MG63 (cell line): Measurements from ENCODE around the gene YPEL1. TPM values are rescaled to one million over a fixed set of nuclear protein-coding genes. Genes with fewer than 3 reads are reported as not detected.
A peak's percentile ranks its signal among the peaks of the same experiment; 100 is the strongest.
"Not testable (repeated sequence)": the region's sequence is repeated elsewhere in the genome, so short reads cannot be mapped to it uniquely, and the experiment has no call there.

ENCODE experiments used
- DNase-seq: peaks from one replicate; pipeline ENCODE4 v3.0.0-alpha.2; 2020
- H3K27me3 ChIP-seq: fragments of 250-450 bp; sonication (Bioruptor Pico); 2 replicates; pipeline ENCODE4 v1.5.1; 2020; ENCODE audit warnings: mild to moderate bottlenecking, moderate library complexity
- H3K36me3 ChIP-seq: fragments of 250-450 bp; sonication (Bioruptor Pico); 2 replicates; pipeline ENCODE4 v1.5.1; 2020; ENCODE audit warnings: mild to moderate bottlenecking, moderate library complexity
- H3K4me3 ChIP-seq: fragments of 250-450 bp; sonication (Bioruptor Pico); 2 replicates; pipeline ENCODE4 v1.5.1; 2020; ENCODE audit warnings: mild to moderate bottlenecking, moderate library complexity
- H3K9me3 ChIP-seq: fragments of 250-450 bp; sonication (Bioruptor Pico); 2 replicates; pipeline ENCODE4 v1.5.1; 2020; ENCODE audit warnings: mild to moderate bottlenecking, moderate library complexity
- total RNA-seq: library from RNA; depleted of rRNA; stranded (reverse); fragments of >200 nt; shearing (Covaris generic); gene quantifications from 2 replicates; pipeline ENCODE4 v1.2.3, GENCODE V29; 2014; ENCODE audit warnings: low replicate concordance

The YPEL1 gene
- total RNA-seq, 1 experiment from 2014 or later, result 0.07 TPM

DNA sequence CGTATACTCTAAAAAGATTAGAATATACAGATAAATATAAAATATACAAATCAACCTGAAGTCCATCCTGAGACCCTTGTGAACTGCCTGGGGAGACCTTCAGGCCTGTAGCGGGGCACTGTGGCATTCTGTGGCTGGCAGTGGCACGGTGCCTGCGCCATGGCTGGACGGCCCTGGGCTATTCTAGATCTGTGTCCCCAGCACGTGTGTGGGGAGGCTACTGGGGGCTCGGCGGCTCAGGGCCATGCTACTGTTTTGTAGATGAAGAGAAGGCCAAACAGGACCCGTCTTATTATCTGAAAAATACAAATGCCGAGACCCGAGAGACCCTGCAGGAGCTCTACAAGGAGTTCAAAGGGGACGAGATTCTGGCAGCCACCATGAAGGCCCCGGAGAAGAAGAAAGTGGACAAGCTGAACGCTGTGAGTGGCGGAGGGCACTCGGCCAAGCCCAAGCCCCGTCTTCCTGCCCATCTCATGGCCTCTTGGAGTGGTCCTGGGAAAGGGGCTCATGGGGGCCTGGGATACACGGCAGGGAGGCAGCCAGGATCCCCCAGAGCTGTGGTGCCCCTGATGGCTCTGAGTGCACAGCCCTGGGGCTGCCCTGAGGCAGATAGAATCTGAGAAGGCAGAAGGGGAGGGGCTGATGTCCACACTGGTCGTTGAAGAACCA lies 51.0 kb downstream of the YPEL1 start:
- H3K36me3 ChIP-seq, result peaks cover 8% of the 10 kb centered on the region; the same call in 1 of the 2 replicates
- DNase-seq, result no peak
- H3K4me3 ChIP-seq, result no peak overlapping the region
- no peaks in the 10 kb centered on the region for H3K9me3 ChIP-seq
- no peaks in the 10 kb centered on the region for H3K27me3 ChIP-seq

DNA sequence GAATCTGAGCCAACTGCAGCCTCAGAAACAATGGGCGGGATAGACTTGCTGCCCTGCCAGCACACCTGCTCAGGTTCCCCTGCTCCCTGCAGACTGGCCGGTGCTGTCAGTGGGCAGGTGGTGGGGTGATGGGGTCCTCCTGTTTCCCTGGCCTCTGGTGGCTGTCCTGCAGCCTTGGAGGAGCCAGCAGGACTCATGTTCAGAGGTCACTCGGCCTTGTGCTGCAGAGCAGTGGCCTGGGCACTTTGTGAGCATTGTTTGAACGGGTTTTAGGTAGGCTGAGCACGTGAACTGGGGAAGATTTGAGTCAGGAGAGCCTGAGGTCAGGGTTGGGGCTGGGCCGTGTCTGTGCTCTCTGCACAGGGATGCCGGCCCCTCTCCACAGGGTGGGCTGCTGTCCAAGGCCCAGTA lies 52.2 kb downstream of the YPEL1 start:
- Histone ChIP-seq H3K4me3 (no peak overlapping the region), H3K36me3 (peaks cover 6% of the 10 kb centered on the region; the same call in 1 of the 2 replicates), H3K27me3 (no peaks in the 10 kb centered on the region), H3K9me3 (no peaks in the 10 kb centered on the region)
- DNase-seq, result no peak

DNA sequence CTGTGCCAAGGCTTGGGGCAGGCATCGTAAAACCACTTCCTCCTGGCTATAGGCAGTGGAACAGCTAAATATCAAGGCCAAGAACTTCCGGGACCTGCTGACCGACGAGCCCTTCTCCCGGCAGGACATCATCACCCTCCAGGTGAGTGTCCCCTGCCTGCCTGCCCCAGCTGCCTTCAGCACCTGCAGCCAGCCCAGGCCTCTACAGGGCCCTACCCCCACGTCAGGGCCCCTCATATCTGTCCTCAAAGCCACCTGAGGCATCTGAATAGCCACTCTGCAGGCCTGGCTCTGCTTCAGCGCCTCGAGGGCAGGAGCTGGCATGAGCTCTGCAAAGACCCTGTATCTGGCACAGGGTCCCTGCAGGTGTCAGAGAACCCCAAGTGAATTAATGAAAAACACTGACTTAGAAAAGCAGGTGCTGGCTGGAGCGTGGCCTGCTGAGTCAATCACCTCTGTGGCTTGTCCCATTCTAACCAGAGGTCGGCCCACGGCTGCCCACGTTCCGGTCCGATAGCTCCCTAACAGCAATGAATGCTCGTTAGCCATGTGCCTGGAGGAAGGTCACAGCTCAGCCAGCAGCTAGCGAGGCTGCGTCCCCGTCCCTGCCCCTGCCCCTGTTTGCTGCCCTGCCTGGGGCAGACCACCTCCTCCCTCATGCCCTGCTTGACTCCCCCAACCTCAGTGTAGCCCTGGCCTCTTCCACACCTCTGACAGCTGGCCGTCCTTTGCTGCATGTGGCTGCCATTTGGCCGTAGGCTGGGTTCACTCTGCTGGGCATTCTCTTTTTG lies 53.0 kb downstream of the YPEL1 start:
- Histone ChIP-seq H3K27me3 (no peaks in the 10 kb centered on the region), H3K4me3 (no peak overlapping the region), H3K9me3 (no peaks in the 10 kb centered on the region), H3K36me3 (peaks cover 6% of the 10 kb centered on the region; the same call in 1 of the 2 replicates)
- no peak for DNase-seq

DNA sequence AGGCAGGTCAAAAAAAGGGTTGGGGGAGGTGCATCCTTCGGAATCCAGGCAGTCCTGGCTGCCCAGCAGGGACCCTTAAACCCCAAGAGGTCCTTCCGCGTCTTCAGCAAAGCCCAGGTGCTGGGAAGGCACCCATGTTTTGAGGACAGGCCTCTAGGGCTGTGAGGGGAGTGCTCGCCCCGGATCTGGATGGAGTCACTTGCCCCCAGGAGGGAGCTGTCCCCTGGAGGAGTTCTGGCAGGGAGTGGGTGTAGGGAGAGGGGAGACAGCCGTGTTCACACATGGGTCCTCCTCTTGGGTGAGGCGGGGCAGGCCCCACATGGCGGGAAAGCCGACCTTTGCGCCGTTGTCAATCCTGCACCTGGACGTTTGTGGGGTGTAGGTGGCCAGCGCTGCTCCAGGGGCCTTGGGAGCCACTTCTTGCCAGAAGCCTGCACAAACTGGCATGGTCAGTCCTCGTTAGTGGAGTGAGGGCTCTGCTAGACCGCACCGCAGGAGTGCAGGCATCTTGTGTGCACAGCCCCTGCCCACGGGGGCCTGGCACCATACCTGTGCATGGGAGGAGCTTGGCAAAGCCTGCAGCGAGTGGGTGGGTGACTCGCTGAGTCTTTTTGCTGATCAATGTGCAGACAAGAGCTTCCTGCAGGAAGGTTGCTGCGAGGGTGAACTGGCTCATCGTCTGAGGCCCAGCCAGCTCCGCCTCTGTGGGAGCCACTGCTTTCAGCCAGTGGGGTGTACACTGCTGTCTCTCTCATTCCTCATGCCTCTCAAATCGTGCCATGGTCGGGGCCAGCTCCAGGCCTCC lies 53.8 kb downstream of the YPEL1 start:
- Histone ChIP-seq H3K36me3 (peaks cover 6% of the 10 kb centered on the region; the same call in 1 of the 2 replicates), H3K27me3 (no peaks in the 10 kb centered on the region), H3K4me3 (no peak overlapping the region), H3K9me3 (no peaks in the 10 kb centered on the region)
- DNase-seq, result peak; percentile 37

DNA sequence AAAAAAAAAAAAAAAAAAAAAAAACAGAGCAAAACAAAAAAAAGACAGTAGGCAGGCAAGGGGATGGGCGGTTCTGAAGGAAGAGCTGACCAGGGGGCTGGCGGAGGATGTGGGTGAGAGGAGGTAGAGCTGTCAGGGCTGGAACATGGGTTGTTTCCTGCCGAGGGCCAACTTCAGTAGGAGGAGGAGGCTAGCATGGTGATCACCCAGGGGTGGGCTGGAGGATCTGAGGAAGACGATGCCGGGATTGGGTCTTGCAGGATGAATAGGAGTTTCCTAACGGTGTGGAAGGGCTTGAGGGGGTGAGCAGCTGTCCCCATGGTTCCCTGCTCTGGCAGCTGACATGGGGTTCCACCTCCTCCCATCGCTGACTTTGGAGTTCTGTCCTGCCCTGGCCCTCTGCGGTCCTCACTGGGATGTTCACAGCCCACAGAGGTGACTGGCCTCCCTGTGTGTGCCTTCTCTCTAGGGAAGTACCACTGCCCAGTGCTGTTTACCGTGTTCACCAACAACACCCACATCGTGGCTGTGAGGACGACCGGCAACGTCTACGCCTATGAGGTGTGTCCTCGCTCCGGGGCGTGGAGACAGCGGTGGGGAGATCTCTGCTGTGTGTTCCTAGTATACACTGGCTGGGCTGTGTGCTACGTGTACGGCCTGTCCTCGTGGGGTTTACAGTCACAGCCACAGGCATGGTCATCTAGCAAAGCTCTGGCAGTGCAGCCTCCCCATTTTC lies 54.6 kb downstream of the YPEL1 start:
- DNase-seq, result no peak

DNA sequence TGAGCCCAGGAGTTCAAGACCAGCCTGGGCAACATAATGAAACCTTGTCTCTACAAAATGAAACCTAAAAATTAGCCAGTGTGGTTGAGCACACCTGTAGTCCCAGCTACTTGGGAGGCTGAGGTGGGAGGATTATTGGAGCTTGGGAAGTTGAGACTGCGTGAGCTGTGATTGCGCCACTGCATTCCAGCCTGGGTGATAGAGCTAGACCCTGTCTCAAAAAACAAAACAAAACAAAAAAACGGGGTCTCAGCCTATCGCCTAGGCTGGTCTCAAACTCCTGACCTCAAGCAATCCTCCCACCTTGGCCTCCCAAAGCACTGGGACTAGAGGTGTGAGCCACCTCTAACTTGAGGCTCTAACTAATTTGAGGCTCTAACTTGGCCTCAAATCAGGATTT lies 56.2 kb downstream of the YPEL1 start:
- Histone ChIP-seq H3K36me3 (peaks cover 10% of the 10 kb centered on the region), H3K4me3 (no peak overlapping the region)

More for the DNA sequence above, 54.6 kb downstream of the YPEL1 start:
- Histone ChIP-seq H3K9me3 (no peaks in the 10 kb centered on the region), H3K36me3 (peaks cover 6% of the 10 kb centered on the region; the same call in 1 of the 2 replicates), H3K4me3 (no peak overlapping the region), H3K27me3 (no peaks in the 10 kb centered on the region)

DNA sequence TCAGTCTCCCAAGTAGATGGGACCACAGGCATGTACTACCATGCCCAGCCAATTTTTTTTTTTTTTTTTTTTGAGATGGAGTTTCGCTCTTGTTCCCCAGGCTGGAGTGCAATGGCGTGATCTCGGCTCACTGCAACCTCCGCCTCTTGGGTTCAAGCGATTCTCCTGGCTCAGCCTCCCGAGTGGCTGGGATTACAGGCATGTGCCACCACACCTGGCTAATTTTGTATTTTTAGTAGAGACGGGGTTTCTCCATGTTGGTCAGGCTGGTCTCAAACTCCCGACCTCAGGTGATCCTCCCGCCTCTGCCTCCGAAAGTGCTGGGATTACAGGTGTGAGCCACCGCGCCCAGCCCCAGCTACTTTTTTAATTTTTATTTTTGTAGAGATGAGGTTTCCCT lies 56.8 kb downstream of the YPEL1 start:
- not testable (repeated sequence) for DNase-seq, H3K4me3 ChIP-seq, H3K9me3 ChIP-seq, H3K27me3 ChIP-seq
- peaks cover 11% of the 10 kb centered on the region for H3K36me3 ChIP-seq

More for the DNA sequence above, 56.2 kb downstream of the YPEL1 start:
- DNase-seq, result no peak
- H3K9me3 ChIP-seq, result no peaks in the 10 kb centered on the region
- no peaks in the 10 kb centered on the region for H3K27me3 ChIP-seq

DNA sequence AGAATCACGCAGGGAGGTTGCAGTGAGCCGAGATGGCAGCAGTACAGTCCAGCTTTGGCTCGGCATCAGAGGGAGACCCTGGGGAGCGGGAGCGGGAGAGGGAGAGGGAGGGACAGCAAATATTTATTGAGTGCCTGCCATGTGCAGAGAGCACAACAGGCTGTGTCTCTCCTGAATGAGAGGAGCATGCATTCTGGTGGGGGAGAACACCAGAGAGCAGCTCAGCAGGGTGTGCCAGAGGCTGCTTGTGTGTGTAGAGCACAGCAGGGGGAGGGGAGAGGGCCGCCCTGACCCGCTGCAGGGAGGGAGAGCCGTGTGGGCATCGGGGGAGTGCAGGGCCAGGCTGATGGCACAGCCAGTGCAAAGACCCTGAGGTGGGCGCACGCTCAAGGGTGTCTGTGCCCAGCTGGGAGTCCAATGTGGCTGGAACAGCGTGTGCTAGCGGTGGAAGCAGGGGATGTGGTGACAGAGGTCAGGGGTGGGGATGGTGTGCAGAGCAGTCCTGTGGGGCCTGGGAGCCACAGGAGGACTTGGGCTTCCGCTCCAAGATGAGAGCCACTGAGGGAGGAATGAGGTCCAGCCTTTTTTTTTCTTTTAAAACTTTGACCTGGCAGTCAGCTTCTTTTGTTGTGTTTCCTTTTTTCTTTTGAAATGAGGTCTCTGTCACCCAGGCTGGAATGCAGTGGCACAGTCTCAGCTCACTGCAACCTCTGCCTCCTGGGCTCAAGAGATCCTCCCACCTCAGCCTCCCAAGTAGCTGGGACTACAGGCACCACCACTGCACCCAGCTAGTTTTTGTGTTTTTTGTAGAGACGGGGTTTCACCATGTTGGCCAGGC lies 57.8 kb downstream of the YPEL1 start:
- no peak overlapping the region for H3K4me3 ChIP-seq
- H3K9me3 ChIP-seq, result no peaks in the 10 kb centered on the region
- peaks cover 7% of the 10 kb centered on the region for H3K36me3 ChIP-seq
- DNase-seq, result no peak
- H3K27me3 ChIP-seq, result no peaks in the 10 kb centered on the region

DNA sequence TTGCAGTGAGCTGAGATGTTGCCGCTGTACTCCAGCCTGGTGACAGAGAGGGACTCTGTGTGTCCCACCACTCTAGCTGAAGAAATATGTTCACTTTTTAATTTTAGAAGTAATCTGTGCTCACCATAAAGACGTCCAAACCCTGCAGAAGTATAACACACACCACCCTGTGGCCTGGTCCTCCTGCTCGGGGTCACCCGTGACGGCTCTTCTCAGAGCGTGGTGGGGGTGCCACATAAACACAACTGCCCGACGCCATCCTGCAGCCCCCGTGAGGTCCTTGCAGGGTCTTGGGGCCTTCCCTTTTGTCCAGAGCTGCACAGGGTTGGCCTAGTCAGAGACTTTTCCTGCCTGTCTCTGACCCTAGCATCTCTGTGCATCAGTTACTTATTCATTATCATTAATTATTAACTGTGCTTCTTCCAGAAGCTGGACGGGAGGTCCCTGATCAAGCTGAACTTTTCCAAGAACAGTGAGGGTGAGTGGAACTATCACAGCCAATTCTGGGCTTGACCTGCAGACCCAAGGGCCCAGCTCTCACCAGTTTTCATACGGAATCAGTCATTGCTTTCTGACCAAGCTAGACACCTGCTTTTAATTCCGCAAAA lies 60.9 kb downstream of the YPEL1 start:
- no peaks in the 10 kb centered on the region for H3K9me3 ChIP-seq

DNA sequence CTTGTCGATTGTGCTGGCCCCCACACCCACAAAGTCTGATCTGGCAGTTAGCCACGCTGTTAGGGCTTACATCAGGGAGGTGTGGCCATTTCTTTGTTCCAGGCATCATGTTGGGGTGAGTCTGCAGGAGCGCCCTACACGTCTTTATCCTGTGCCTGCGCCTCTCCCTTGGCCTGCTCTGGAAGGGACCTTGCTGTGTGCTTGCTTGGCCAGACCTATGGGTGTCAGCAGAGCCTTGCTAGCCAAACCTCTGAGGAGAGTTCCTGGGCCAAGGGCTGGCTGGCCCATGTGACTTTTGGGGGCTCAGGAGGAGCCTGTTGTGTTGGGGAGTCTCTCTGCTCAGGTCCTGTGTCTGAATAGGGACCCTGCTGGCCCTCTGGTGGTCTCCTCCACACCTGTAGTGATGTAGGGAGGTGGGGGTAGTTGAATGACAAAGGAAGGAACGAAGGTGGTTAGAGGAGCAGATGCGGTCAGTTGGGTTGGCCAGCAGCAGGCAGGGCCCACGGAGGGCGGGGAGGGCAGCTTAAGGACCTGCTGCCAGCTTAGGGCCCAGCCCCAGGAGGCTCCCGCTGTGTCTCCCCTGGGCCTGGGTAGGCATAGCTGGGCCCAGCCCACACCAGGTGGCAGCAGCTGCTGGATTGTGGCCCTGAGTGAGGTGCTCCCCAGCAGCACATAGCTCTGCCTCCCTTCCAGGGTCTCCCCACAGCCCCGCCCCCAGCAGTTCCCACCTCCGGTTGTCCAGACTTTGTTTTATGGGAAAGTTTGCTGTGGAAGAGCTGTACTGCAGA lies 61.9 kb downstream of the YPEL1 start:
- Histone ChIP-seq H3K27me3 (no peaks in the 10 kb centered on the region), H3K36me3 (peaks cover 33% of the 10 kb centered on the region), H3K9me3 (no peaks in the 10 kb centered on the region), H3K4me3 (no peak overlapping the region)
- DNase-seq, result no peak

More for the DNA sequence above, 60.9 kb downstream of the YPEL1 start:
- Histone ChIP-seq H3K4me3 (no peak overlapping the region), H3K27me3 (no peaks in the 10 kb centered on the region), H3K36me3 (peaks cover 32% of the 10 kb centered on the region)
- no peak for DNase-seq

DNA sequence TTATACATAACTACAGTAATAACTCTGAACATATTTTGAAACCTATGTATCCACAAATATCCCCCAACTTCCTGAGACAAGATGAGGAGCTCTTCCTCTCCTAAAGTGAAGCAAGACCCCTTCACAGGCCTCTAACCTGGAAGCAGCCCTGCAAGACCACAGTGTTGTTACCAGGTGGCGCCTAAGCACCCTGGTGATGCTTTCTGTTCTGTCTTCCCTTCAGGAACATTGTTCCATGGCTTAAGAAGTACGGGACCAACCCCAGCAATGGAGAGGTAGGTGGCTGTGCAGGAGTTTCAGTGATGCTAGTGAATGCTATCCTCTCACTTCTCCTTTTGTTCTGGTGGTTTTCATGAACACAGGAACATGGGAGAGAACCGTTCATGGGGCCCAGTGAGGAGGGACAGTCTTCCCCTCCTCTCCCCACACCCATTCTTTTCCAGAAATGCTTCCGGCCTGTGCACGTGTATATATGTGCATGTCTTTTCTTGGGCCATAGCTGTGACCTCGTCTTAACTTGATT lies 63.4 kb downstream of the YPEL1 start:
- H3K27me3 ChIP-seq, result no peaks in the 10 kb centered on the region
- peaks cover 33% of the 10 kb centered on the region for H3K36me3 ChIP-seq
- H3K9me3 ChIP-seq, result no peaks in the 10 kb centered on the region
- H3K4me3 ChIP-seq, result no peak overlapping the region
- DNase-seq, result no peak

DNA sequence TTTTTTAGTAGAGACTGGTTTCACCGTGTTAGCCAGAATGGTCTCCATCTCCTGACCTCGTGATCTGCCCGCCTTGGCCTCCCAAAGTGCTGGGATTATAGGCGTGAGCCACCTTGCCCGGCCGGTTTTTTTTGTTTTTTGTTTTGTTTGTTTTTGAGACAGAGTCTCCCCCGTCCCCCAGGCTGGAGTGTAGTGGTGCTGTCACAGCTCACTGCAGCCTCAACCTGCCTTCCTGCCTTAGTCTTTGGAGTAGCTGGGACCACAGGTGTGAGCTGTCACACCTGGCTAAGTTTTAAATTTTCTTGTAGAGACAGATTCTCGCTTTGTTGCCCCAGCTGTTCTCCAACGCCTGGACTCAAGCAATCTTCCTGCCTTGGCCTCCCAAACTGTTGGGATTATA lies 66.6 kb downstream of the YPEL1 start:
- Histone ChIP-seq H3K4me3 (no peak overlapping the region), H3K9me3 (no peaks in the 10 kb centered on the region), H3K36me3 (peaks cover 26% of the 10 kb centered on the region), H3K27me3 (no peaks in the 10 kb centered on the region)
- DNase-seq, result no peak

DNA sequence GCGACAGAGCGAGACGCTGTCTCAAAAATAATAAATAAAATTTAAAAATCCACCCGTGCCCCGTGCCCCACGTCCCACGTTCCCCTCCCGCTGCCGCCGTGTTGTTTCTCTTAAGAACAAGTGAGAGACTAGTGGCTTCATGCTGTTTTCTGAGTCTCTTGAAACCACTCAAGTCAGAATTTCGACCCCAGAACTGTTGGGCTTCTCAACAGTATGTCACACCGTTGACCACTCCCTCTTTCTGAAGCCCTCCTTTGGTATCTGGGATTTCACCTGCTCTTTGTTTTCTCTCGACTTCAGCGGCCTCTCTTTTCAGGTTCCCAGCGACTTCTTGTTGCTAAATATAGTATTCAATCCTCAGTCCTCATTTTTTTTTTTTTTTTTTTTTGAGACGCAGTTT lies 68.8 kb downstream of the YPEL1 start:
- DNase-seq, result no peak
- Histone ChIP-seq H3K4me3 (peak overlapping the region; percentile 68), H3K27me3 (no peaks in the 10 kb centered on the region), H3K36me3 (peaks cover 17% of the 10 kb centered on the region), H3K9me3 (no peaks in the 10 kb centered on the region)

DNA sequence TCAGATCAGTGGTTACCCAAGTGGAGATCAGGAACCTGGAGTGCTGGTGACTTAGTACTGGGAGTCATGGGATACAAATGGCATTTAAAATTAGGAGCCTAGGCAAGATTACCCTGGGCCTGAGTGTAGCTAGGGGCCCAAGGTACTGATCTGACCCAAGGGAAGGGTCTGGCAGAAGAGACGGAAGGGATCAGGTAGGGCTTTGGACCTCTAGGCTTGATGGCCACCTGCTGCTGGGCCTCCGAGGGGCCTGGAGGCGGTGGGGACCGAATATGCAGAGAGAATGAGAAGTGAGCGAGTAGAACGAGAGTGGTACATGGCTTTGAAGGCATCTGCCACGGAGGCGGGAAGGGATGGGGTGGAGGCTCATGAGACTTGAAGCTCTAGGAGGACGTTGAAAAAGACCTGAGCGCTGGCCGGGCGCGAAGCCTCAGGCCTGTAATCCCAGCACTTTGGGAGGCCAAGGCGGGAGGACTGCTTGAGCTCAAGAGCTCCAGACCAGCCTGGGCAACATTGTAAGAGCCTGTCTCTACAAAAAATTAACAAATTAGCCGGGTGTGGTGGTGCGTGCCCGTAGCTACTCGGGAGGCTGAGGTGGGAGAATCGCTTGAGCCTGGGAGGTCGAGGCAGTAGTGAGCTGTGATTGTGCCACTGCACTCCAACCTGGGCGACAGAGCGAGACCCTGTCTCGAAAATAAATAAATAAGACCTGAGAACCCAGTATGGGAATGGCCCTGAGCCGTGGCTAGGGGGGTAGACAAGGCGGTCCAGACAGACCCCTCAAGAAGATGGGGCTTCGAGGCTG lies 70.3 kb downstream of the YPEL1 start:
- Histone ChIP-seq H3K4me3 (peak overlapping the region; percentile 68), H3K9me3 (no peaks in the 10 kb centered on the region), H3K27me3 (no peaks in the 10 kb centered on the region), H3K36me3 (peaks cover 4% of the 10 kb centered on the region)
- DNase-seq, result no peak
